HG03045 (cell line): ENCODE data around the gene ICAM5.
"Not testable (repeated sequence)": the region's sequence is repeated elsewhere in the genome, so short reads cannot be mapped to it uniquely, and the experiment has no call there.

Source experiments
- ATAC-seq: cut with Tn5 transposase; IDR thresholded peaks from one replicate; pipeline ENCODE4 v1.9.1; 2021; ENCODE audit warnings: mild to moderate bottlenecking, moderate library complexity; ENCODE audit not compliant: unreplicated experiment

ICAM5 gene, protein sequence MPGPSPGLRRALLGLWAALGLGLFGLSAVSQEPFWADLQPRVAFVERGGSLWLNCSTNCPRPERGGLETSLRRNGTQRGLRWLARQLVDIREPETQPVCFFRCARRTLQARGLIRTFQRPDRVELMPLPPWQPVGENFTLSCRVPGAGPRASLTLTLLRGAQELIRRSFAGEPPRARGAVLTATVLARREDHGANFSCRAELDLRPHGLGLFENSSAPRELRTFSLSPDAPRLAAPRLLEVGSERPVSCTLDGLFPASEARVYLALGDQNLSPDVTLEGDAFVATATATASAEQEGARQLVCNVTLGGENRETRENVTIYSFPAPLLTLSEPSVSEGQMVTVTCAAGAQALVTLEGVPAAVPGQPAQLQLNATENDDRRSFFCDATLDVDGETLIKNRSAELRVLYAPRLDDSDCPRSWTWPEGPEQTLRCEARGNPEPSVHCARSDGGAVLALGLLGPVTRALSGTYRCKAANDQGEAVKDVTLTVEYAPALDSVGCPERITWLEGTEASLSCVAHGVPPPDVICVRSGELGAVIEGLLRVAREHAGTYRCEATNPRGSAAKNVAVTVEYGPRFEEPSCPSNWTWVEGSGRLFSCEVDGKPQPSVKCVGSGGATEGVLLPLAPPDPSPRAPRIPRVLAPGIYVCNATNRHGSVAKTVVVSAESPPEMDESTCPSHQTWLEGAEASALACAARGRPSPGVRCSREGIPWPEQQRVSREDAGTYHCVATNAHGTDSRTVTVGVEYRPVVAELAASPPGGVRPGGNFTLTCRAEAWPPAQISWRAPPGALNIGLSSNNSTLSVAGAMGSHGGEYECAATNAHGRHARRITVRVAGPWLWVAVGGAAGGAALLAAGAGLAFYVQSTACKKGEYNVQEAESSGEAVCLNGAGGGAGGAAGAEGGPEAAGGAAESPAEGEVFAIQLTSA

DNA sequence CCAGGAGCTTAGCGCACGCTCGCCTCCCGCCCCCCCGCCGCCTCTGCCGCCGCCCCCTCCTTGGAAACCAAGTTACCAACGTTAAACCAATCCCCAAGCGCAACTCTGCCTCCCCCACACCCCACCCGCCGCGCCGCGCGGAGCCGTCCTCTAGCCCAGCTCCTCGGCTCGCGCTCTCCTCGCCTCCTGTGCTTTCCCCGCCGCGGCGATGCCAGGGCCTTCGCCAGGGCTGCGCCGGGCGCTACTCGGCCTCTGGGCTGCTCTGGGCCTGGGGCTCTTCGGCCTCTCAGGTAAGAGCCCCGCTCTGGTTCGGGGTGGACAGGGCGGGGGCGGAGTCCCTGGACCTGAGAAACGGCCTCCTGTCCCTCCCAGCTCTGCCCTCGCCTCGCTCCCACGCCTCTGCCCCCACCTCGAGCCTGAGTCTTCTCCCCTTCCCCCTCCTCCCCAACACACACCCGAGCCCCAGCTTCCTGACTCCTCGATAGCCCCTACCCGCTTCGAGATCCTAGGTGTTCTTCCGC, at the start of gene ICAM5:
Gene ICAM5 (plus strand): TSS at position 117 of the 521 bp plus-strand sequence. CDS start 92 bp downstream, at position 209.
- no peak for ATAC-seq

DNA sequence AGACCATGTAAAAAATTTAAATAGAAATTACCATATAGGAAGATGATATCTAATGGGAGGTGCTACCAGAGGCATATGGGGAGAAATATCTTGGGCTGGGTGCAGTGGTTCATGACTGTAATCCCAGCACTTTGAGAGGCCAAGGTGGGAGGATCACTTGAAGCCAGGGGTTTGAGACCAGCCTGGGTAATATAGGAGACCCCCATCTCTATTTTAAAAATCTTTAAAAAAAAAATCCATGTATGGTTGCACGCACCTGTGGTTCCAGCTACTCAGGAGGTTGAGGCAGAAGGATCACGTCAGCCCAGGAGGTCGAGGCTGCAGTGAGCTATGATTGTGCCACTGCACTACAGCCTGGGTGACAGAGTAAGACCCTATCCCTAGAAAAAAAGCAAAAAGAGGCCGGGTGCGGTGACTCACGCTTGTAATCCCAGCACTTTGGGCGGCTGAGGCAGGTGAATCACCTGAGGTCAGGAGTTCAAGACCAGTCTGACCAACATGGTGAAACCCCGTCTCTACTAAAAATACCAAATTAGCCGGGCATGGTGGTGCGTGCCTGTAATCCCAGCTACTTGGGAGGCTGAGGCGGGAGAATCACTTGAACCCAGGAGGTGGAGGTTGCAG, 47.8 kb upstream of the ICAM5 start:
- ATAC-seq = not testable (repeated sequence)

- no peak for ATAC-seq
Measured at GRCh38 chr19:10243606-10244005, 46.1 kb upstream of the ICAM5 start.

DNA sequence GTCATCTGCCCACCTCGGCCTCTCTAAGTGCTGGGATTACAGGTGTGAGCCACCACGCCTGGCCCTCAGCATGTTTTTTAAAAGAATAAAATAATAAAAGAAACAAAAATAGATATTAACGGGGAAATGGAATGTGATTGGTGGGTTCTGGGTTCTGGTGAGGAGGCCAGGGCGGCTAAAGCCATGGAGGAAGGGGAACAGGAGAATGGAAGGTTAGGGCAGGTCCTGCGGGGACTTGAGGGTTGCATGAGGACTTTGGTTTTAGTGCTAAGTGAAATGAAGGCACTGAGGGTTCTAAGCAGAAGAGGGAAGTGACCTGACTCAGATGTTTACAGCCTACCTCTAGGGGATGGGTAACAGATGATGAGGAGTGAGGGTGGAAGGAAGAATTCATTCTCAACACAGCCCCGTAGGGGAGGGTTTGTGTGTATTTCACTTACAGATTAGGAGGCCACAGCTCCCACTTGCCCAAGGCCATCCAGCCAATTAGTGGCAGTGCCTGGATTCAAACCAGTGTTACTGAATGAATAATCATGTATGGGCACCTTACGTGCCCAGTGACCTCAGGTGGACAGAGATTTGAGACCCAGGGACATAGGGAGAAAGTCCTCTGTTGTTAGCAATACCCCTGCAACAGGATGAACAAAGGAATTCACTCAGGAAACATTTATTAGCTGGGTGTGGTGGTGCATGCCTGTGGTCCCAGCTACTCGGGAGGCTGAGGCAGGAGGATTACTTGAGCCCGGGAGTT, 44.4 kb upstream of the ICAM5 start:
- ATAC-seq = no peak

DNA sequence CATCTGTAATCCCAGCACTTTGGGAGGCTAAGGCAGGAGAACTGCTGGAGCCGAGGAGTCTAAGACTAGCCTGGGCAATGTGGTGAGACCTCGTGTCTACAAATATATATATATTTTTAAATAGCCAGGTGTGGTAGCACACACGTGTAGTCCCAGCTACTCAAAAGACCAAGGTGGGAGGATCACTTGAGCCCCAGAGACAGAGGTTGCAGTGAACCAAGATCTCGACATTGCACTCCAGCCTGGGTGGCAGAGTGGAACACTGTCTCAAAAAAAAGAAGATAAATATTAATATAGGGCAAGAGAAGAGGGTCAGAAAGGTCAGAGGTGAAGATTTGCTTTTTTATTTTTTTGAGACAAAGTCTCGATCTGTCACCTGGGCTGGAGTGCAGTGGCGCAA, 43.2 kb upstream of the ICAM5 start:
- no peak for ATAC-seq

DNA sequence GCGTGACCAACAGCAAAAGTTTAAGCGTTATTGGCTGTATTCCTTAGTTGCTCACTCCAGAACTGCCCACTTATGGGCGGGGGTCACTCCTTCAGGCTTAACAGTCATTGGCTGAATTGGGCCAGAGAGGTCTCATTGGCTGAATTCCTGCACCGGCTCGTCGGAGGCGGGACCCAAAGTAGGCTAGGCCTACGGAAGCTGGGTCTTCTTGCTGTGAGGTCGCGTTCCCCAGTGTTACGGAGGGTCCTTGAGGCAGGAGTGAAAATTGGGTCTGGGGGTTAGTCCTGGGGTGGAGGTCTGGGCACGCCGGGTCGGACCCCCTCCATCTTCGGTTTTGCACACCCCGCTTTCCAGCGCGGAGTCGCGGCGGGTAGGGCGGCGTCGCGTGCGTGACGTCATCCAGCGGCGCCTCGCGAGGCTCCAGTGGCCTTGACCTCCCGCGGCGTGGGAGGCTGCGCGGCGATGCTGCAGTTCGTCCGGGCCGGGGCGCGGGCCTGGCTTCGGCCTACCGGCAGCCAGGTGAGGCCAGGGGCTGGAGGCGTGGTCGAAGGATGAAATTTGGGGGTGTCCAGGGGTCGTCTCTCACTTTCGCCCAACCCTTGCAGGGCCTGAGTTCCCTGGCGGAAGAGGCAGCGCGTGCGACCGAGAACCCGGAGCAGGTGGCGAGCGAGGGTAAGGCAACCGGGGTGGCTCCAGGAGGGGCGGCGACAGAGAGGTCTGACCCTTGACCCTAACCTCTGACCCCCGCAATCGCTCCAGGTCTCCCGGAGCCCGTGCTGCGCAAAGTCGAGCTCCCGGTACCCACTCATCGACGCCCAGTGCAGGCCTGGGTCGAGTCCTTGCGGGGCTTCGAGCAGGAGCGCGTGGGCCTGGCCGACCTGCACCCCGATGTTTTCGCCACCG, 37.7 kb upstream of the ICAM5 start, which contains the start of gene MRPL4:
Gene MRPL4 (plus strand): TSS at position 423 of the 903 bp plus-strand sequence. CDS start 40 bp downstream, at position 463.
- peak; percentile 83 for ATAC-seq

GRCh38 chr19:10252707-10253106, 37.0 kb upstream of the ICAM5 start:
- no peak for ATAC-seq

- no peak for ATAC-seq
Measured at GRCh38 chr19:10254244-10254643, 35.5 kb upstream of the ICAM5 start.

GRCh38 chr19:10255358-10255757, 34.4 kb upstream of the ICAM5 start:
- ATAC-seq = no peak

DNA sequence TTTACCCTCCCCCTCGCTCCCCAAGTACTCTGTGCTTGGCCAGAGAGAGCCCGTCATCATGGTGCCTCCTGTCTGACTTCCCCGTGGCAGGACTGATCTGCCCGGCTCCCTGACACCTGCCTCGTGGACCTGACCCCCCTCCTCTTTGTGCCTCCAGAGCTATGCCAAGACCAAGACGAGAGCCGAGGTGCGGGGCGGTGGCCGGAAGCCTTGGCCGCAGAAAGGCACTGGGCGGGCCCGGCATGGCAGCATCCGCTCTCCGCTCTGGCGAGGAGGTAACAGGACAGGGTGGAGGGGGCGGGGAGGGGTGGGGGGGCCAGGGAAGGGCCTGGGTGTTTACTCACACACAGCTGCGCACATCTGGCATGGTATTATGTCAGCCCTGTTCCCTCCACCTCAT, 33.2 kb upstream of the ICAM5 start:
- ATAC-seq = no peak

GRCh38 chr19:10256970-10257615, 32.7 kb upstream of the ICAM5 start:
- no peak for ATAC-seq

DNA sequence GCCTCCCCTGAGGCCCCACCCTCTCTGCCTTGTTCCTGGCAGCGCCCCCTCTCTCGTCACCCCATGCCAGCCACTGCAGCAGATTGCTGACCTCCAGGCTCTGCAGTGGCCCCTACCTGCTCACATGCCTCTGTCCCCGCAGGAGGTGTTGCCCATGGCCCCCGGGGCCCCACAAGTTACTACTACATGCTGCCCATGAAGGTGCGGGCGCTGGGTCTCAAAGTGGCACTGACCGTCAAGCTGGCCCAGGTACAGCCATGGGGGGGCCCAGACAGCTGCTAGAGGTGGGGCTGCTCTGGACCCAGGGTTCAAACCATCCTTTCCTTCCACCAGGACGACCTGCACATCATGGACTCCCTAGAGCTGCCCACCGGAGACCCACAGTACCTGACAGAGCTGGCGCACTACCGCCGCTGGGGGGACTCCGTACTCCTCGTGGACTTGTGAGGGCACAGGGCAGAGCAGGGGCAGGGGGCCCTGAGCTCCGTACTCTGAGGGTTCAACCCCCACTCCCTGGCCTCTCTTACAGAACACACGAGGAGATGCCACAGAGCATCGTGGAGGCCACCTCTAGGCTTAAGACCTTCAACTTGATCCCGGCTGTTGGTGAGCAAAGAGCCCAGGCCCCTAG, 31.6 kb upstream of the ICAM5 start:
- no peak for ATAC-seq

GRCh38 chr19:10259162-10259905, 30.4 kb upstream of the ICAM5 start:
- no peak for ATAC-seq

- no peak for ATAC-seq
Measured at GRCh38 chr19:10260141-10260584, 29.6 kb upstream of the ICAM5 start.

DNA sequence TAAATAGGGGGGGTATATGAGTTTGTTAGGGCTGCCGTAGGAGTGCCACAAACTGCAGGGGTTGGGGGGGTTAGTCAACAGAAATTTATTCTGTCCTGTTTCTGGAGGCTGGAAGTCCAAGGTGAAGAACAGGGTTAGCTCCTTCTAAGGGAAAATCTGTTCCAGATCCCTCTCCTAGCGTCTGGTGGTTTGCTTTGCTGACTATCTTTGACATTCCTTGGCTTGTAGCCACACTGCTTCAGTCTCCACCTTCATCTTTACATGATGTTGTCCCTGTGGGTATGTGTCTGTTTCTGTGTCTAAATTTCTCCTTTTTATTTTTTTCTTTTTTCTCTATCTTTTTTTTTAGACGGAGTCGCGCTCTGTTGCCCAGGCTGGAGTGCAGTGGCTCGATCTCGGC, 27.0 kb upstream of the ICAM5 start:
- ATAC-seq = no peak

GRCh38 chr19:10266706-10267105, 23.0 kb upstream of the ICAM5 start:
- no peak for ATAC-seq

GRCh38 chr19:10268071-10268470, 21.7 kb upstream of the ICAM5 start:
- ATAC-seq = no peak
